RWPE2 (cell line): Measurements from ENCODE around the gene PITRM1.

Experiments used
- ATAC-seq: fragments of 200-7000 bp; cut with Tn5 transposase; 3 replicates; pipeline ENCODE4 v1.9.1; 2021; ENCODE audit warnings: low read depth
- DNase-seq: peaks from one replicate; pipeline ENCODE4 v3.0.0-alpha.2; 2020; ENCODE audit warnings: low spot score
- H3K27ac ChIP-seq: fragments of 450-650 bp; 2 replicates; pipeline ENCODE4 v1.5.1; 2017; ENCODE audit warnings: mild to moderate bottlenecking; ENCODE audit not compliant: poor library complexity, severe bottlenecking
- H3K27me3 ChIP-seq: fragments of 250-450 bp; sonication (Bioruptor Pico); 2 replicates; pipeline ENCODE4 v1.5.1; 2021; ENCODE audit warnings: mild to moderate bottlenecking, moderate library complexity; ENCODE audit not compliant: insufficient read depth, poor library complexity, severe bottlenecking
- H3K36me3 ChIP-seq: fragments of 250-450 bp; sonication (Bioruptor Pico); 2 replicates; pipeline ENCODE4 v1.5.1; 2020; ENCODE audit warnings: low read depth, mild to moderate bottlenecking, moderate library complexity
- H3K4me1 ChIP-seq: fragments of 250-450 bp; sonication (Bioruptor Pico); 2 replicates; pipeline ENCODE4 v1.5.1; 2021; ENCODE audit warnings: mild to moderate bottlenecking, moderate library complexity; ENCODE audit not compliant: insufficient read depth, poor library complexity, severe bottlenecking
- H3K4me3 ChIP-seq: fragments of 250-450 bp; sonication (Bioruptor Pico); 2 replicates; pipeline ENCODE4 v1.5.1; 2021; ENCODE audit warnings: mild to moderate bottlenecking, moderate library complexity; ENCODE audit not compliant: severe bottlenecking
- H3K9me3 ChIP-seq: fragments of 250-450 bp; sonication (Bioruptor Pico); 2 replicates; pipeline ENCODE4 v1.5.1; 2021; ENCODE audit warnings: mild to moderate bottlenecking, moderate library complexity; ENCODE audit not compliant: severe bottlenecking
- CTCF ChIP-seq: fragments of 450-650 bp; IDR thresholded peaks from one replicate; pipeline ENCODE4 v1.5.1; 2017; ENCODE audit warnings: mild to moderate bottlenecking, moderate library complexity; ENCODE audit not compliant: poor library complexity, severe bottlenecking

PITRM1 gene

GRCh38 chr10:3203972-3204371 lies 31.4 kb upstream of the PITRM1 start:
- Histone ChIP-seq H3K4me1 (no peaks in the 10 kb centered on the region), H3K36me3 (no peaks in the 10 kb centered on the region), H3K9me3 (no peaks in the 10 kb centered on the region), H3K27me3 (no peaks in the 10 kb centered on the region), H3K4me3 (no peak overlapping the region), H3K27ac (no peak overlapping the region)
- no peak for ATAC-seq
- no peak for DNase-seq
- no peak for TF ChIP-seq CTCF

- Histone ChIP-seq H3K36me3 (no peaks in the 10 kb centered on the region), H3K27ac (no peak overlapping the region), H3K4me1 (no peaks in the 10 kb centered on the region), H3K27me3 (no peaks in the 10 kb centered on the region), H3K9me3 (no peaks in the 10 kb centered on the region), H3K4me3 (no peak overlapping the region)
- ATAC-seq (no peak), DNase-seq (no peak)
- no peak for TF ChIP-seq CTCF
These were observed 30.6 kb upstream of the PITRM1 start for GRCh38 chr10:3203016-3203811.

DNA sequence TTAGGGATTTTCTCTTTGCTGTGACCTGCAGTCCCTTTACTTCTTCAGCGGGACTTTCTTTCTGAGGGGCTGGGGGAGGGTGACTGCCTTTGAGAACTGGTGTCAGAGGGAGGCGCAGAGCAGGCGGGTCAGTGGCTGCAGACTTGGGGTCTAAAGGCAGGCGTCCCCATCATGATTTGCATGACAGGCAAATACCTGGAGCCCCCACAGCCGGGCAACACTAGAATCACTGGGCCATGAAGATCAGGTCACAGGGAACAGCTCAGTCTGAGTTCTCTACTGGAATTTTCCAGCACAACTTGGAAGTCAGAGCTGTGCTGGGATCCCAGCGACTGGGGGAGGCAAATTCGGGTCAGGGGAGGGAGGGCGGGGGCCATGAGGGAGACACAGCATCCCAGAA lies 29.2 kb upstream of the PITRM1 start:
- no peak overlapping the region for H3K27ac ChIP-seq
- no peak for ATAC-seq
- no peaks in the 10 kb centered on the region for H3K4me1 ChIP-seq
- H3K4me3 ChIP-seq, result no peak overlapping the region
- no peaks in the 10 kb centered on the region for H3K36me3 ChIP-seq
- H3K27me3 ChIP-seq, result no peaks in the 10 kb centered on the region
- no peak for DNase-seq
- no peak for TF ChIP-seq CTCF
- H3K9me3 ChIP-seq, result no peaks in the 10 kb centered on the region

GRCh38 chr10:3199488-3199887 lies 26.9 kb upstream of the PITRM1 start:
- H3K27ac ChIP-seq, result no peak overlapping the region
- H3K4me3 ChIP-seq, result no peak overlapping the region
- no peak for TF ChIP-seq CTCF
- no peak for DNase-seq
- H3K36me3 ChIP-seq, result no peaks in the 10 kb centered on the region
- no peaks in the 10 kb centered on the region for H3K4me1 ChIP-seq
- no peaks in the 10 kb centered on the region for H3K9me3 ChIP-seq
- no peak for ATAC-seq
- no peaks in the 10 kb centered on the region for H3K27me3 ChIP-seq

GRCh38 chr10:3198900-3199299 lies 26.3 kb upstream of the PITRM1 start:
- TF ChIP-seq CTCF, result no peak
- no peak for DNase-seq
- no peaks in the 10 kb centered on the region for H3K4me1 ChIP-seq
- H3K9me3 ChIP-seq, result no peaks in the 10 kb centered on the region
- no peaks in the 10 kb centered on the region for H3K27me3 ChIP-seq
- ATAC-seq, result no peak
- H3K36me3 ChIP-seq, result no peaks in the 10 kb centered on the region
- no peak overlapping the region for H3K4me3 ChIP-seq
- H3K27ac ChIP-seq, result no peak overlapping the region
